Uterus (tissue), 4 donors: ENCODE results near the gene HOXB7. TPM values are rescaled to one million over a fixed set of nuclear protein-coding genes. Genes with fewer than 3 reads are reported as not detected.

Experiments
- DNase-seq, 2 donors: peaks; one replicate each; pipeline ENCODE4 v3.0.0-alpha.2; 2019 to 2020
- H3K27ac ChIP-seq, 2 donors: fragments of 200-600 bp; sonication (generic); 1 replicate in 1 of 2; 2 replicates in 1 of 2; pipeline ENCODE4 v1.5.1; 2016 to 2018
- H3K27me3 ChIP-seq, 2 donors: fragments of 200-600 bp; sonication (generic); one replicate each; pipeline ENCODE4 v1.5.1; 2018 to 2019; ENCODE audit warnings: control low read depth in 1 of 2
- H3K36me3 ChIP-seq, 2 donors: fragments of 200-600 bp; sonication (generic); one replicate each; pipeline ENCODE4 v1.5.1; 2019; ENCODE audit warnings: control low read depth in 1 of 2
- H3K4me1 ChIP-seq, 2 donors: fragments of 200-600 bp; sonication (generic); one replicate each; pipeline ENCODE4 v1.5.1; 2018 to 2019; ENCODE audit warnings: control low read depth in 1 of 2
- H3K4me3 ChIP-seq, 2 donors: fragments of 200-600 bp; sonication (generic); 1 replicate in 1 of 2; 2 replicates in 1 of 2; pipeline ENCODE4 v1.5.1; 2018 to 2019; ENCODE audit warnings: mild to moderate bottlenecking in 1 of 2
- H3K9me3 ChIP-seq, 2 donors: fragments of 200-600 bp; sonication (generic); one replicate each; pipeline ENCODE4 v1.5.1; 2019; ENCODE audit warnings: control low read depth in 1 of 2
- POLR2A ChIP-seq, 2 donors: fragments of 450-650 bp; IDR thresholded peaks; one replicate each; pipeline ENCODE4 v1.6.1; 2016; ENCODE audit warnings: antibody characterized with exemption in 2 of 2, mild to moderate bottlenecking in 1 of 2, moderate library complexity in 1 of 2
- intact Hi-C: fragments of 100-400 bp; cut with DNase I; formaldehyde crosslinking; loops from one replicate; pipeline ENCODE4 v1.15.1; 2023; ENCODE audit warnings: low total_unique reads
- total RNA-seq, 4 donors: library from RNA; depleted of rRNA in 3 of 4; stranded (reverse); fragments of >200 nt in 3 of 4; gene quantifications; one replicate each; pipeline versions ENCODE4 v1.1.0 to v1.2.4, GENCODE V29; 2014 to 2023
- TF ChIP-seq, protein P1 (sequence below), 4 experiments: fragments of 200-600 bp in 2 of 4; fragments of 450-650 bp in 2 of 4; sonication (generic) in 2 of 4; IDR thresholded peaks; one replicate each; pipeline ENCODE4 v1.5.1; 2016 to 2019; ENCODE audit warnings: antibody characterized with exemption in 4 of 4, mild to moderate bottlenecking in 2 of 4, moderate library complexity in 1 of 4
- donor health status: DM: yes; HTN: yes; CAD: no.

HOXB7 gene
- total RNA-seq, 4 donors from 2014 or later = 1.0 to 6.9 (median 3.5) TPM; not detected in 1

DNA sequence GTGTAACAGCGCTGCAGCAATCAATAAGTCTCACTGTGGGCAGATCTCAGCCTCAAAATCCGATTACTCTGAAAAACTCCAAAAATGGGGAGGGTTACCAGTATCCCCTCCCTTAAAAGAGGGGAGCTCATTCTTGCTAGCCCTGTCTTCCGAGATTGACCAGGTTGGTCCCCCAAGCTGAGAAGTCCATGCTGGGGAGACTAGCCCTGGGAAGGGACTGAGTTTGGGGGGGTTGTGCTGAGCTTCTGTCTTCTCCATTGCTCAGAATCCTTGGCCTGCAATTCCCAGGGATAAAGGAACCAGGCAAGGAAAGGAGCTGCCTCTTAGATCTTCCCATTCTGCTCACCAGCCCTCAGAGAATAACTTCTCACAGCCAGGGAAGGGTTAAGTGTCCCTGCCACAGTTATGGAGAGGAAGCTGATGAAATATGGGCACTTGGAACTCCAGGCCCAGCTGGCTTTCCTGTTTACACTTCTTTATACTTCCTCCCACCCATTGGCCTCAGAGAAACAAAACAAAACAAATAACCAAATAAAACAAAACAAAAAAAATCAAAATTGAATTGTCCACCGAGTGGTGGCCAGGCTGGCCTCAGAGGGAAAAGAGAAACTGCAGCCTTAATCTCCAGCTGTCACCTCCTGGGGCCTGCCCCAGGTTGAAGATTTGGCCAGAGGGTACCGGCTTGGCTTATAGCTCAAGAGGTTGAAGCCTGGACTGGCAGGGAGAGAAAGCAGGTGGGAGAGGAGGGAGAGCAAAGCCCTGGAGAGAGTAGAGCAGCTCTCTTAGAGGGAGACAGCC, 23.3 kb downstream of the HOXB7 start:
- no peak for TF ChIP-seq POLR2A (IDR thresholded peaks at IDR 0.05)
- TF ChIP-seq, protein P1, sequence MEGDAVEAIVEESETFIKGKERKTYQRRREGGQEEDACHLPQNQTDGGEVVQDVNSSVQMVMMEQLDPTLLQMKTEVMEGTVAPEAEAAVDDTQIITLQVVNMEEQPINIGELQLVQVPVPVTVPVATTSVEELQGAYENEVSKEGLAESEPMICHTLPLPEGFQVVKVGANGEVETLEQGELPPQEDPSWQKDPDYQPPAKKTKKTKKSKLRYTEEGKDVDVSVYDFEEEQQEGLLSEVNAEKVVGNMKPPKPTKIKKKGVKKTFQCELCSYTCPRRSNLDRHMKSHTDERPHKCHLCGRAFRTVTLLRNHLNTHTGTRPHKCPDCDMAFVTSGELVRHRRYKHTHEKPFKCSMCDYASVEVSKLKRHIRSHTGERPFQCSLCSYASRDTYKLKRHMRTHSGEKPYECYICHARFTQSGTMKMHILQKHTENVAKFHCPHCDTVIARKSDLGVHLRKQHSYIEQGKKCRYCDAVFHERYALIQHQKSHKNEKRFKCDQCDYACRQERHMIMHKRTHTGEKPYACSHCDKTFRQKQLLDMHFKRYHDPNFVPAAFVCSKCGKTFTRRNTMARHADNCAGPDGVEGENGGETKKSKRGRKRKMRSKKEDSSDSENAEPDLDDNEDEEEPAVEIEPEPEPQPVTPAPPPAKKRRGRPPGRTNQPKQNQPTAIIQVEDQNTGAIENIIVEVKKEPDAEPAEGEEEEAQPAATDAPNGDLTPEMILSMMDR (IDR thresholded peaks at IDR 0.05) = no peak
- intact Hi-C loops = loop anchor here (2.0 kb wide), 1 partner anchor 95 kb away; no protein-coding TSS in a partner anchor
- no peak overlapping the region for H3K4me3 ChIP-seq
- H3K4me1 ChIP-seq = peaks cover 0 to 6% of the 10 kb centered on the region in 2 donors
- H3K27ac ChIP-seq = peak overlapping the region; percentile 79 to 87
- no peaks in the 10 kb centered on the region for H3K9me3 ChIP-seq
- peaks cover 0 to 43% of the 10 kb centered on the region in 2 donors for H3K27me3 ChIP-seq
- H3K36me3 ChIP-seq = no peaks in the 10 kb centered on the region
- DNase-seq = no peak

DNA sequence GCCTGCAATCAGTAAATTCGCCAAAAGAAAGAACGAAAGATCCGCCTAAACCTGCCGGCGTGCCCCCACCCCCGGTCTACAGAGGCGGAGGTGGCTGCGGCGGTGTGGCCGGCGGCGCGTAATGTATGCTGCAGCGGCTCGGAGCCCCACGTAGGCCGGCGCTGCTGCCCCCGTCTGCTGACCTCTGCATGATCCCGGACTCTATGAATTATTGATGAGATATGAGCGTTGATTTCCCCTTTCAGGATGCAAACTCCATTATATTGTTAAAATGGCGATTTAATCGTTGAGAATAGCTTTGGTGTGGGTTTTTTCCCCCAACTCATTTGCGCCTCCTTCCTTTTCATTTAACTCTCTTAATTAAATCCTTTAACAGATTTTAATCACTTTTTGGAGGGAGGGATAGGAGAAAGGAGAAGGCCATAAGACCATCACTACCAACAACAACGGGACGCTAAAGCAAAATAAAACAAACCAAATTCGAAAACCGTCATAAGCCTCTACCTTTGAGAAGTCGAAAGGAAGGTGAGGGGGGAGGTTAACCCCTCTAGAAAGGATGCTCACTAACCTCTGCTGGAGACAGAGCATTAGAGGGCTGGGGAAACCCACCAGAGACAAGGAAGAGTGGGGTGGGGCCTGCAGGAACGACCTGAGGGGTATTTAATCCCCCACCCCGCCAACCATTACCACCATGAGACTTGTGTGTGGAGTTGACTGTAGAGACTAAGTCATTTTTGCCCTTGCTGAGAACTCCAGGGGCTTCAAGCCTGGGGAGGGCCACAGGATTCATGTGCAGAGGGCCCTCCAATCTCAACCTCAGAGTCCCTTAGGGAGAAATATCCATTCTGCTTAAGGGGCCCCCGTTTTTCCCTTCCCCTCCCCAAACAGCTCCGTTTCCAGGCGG, 24.2 kb downstream of the HOXB7 start:
- H3K4me3 ChIP-seq = peak overlapping the region; percentile 48 to 56
- TF ChIP-seq, protein P1 (IDR thresholded peaks at IDR 0.05) = no peak
- TF ChIP-seq POLR2A (IDR thresholded peaks at IDR 0.05) = no peak
- H3K4me1 ChIP-seq = peaks cover 0 to 6% of the 10 kb centered on the region in 2 donors
- intact Hi-C loops = no loop called here
- H3K9me3 ChIP-seq = no peaks in the 10 kb centered on the region
- peaks cover 0 to 36% of the 10 kb centered on the region in 2 donors for H3K27me3 ChIP-seq
- no peak for DNase-seq
- peak overlapping the region; percentile 79 to 87 for H3K27ac ChIP-seq
- no peaks in the 10 kb centered on the region for H3K36me3 ChIP-seq

DNA sequence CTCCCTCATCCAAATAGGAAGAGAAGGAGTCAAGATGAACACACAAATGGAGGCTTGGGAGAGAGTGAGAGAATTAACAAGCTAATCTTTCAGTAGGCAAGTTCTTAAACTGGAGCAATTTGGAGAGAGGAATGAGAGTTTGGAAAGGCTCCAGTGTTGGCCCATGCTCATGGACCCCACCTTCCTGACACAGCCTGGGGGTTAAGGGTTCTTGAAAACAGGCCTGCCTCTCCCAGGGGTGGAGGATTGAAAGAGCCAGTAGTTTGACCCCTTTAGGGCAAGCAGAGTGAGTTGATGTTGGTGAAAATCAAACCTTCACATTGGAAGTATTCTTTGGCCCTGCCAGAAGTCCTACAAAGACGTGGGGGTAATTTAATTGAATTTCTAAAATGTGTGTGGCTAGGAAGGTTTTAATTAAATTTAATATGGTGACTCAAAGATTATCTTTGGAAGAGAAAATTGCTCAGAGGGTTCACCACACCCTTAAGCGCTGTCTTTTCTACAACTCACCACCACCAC, 26.5 kb downstream of the HOXB7 start:
- H3K27ac ChIP-seq = no peak overlapping the region
- no peak for TF ChIP-seq POLR2A (IDR thresholded peaks at IDR 0.05)
- TF ChIP-seq, protein P1 (IDR thresholded peaks at IDR 0.05) = no peak
- no peaks in the 10 kb centered on the region for H3K36me3 ChIP-seq
- H3K27me3 ChIP-seq = peaks cover 0 to 56% of the 10 kb centered on the region in 2 donors
- intact Hi-C loops = no loop called here
- H3K4me3 ChIP-seq = no peak overlapping the region
- DNase-seq = no peak
- peaks cover 0 to 6% of the 10 kb centered on the region in 2 donors for H3K4me1 ChIP-seq
- no peaks in the 10 kb centered on the region for H3K9me3 ChIP-seq

DNA sequence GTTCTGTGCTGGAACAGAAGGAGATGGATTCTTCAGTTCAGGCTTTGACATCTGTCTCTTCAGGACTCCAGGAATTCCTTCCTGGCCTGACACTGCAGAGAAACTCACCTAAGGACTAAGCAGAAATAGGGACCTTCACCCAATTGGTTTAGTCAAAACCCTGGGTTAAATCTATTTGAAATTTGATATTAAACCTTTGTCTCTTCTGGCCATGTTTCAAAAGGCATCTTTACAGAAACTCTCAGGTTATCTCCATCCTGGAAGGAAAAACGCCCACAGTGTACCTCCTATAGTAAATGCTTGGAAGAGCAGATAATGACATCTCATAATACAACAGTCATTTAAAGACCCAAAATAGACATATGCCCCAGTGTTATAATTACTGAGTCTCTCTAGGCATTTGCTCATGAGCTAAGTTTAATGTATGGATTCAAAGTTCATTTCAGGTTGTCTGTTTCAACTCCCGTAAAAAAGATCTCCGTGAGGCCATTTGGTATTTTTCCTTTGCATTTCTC, 27.1 kb downstream of the HOXB7 start:
- Histone ChIP-seq H3K36me3 (no peaks in the 10 kb centered on the region), H3K4me3 (no peak overlapping the region), H3K9me3 (no peaks in the 10 kb centered on the region), H3K27me3 (peaks cover 0 to 61% of the 10 kb centered on the region in 2 donors), H3K4me1 (peaks cover 0 to 6% of the 10 kb centered on the region in 2 donors), H3K27ac (no peak overlapping the region)
- no peak for DNase-seq
- intact Hi-C loops = no loop called here
- TF ChIP-seq, protein P1 (IDR thresholded peaks at IDR 0.05) = no peak
- no peak for TF ChIP-seq POLR2A (IDR thresholded peaks at IDR 0.05)
